ENCODE data around the gene CDK19.

- no peak for TF ChIP-seq CTCF (IDR thresholded peaks at IDR 0.05)
- no peak for TF ChIP-seq POLR2AphosphoS5 (IDR thresholded peaks at IDR 0.05)
- TF ChIP-seq EP300 (IDR thresholded peaks at IDR 0.05) = no peak
These were observed 218.9 kb downstream of the CDK19 start for GRCh38 chr6:110596354-110596753.
